NT2/D1 (cell line): ENCODE data around the gene ZNFX1.

Experiments used
- DNase-seq: peaks from one replicate; pipeline ENCODE4 v3.0.0-alpha.2; 2011; ENCODE audit warnings: low read depth, low spot score
- H3K27me3 ChIP-seq: 2 replicates; pipeline ENCODE4 v1.6.0; 2011; ENCODE audit warnings: mild to moderate bottlenecking; ENCODE audit not compliant: insufficient read length, insufficient read depth
- H3K36me3 ChIP-seq: 2 replicates; pipeline ENCODE4 v1.6.1; 2011; ENCODE audit warnings: mild to moderate bottlenecking, low read length, mixed read lengths; ENCODE audit not compliant: insufficient read depth, insufficient read length
- H3K4me1 ChIP-seq: 2 replicates; pipeline ENCODE4 v1.5.1; 2011; ENCODE audit not compliant: insufficient read depth, insufficient read length
- H3K4me3 ChIP-seq: 2 replicates; pipeline ENCODE4 v1.5.1; 2011; ENCODE audit warnings: low read depth; ENCODE audit not compliant: insufficient read length
- H3K9ac ChIP-seq: 2 replicates; pipeline ENCODE4 v1.6.0; 2011; ENCODE audit warnings: low read depth; ENCODE audit not compliant: insufficient read length
- H3K9me3 ChIP-seq: 2 replicates; pipeline ENCODE4 v1.5.1; 2011; ENCODE audit warnings: mild to moderate bottlenecking, low read length; ENCODE audit not compliant: insufficient read depth
- SUZ12 ChIP-seq: IDR thresholded peaks from 2 replicates; pipeline ENCODE4 v1.6.1; 2011; ENCODE audit not compliant: insufficient read length, insufficient read depth; ENCODE audit errors: extremely low read depth
- YY1 ChIP-seq: IDR thresholded peaks from 2 replicates; pipeline ENCODE4 v1.6.1; 2011; ENCODE audit not compliant: insufficient read length, insufficient read depth
- ZNF274 ChIP-seq: IDR thresholded peaks from 2 replicates; pipeline ENCODE4 v1.6.1; 2011; ENCODE audit warnings: mild to moderate bottlenecking, low read depth, low read length

Gene ZNFX1

GRCh38 chr20:49278036-49278817 is at the start of gene ZNFX1:
Gene ZNFX1 (minus strand): TSS chr20:49278057. CDS start chr20:49275839, 2,218 bp downstream.
- Histone ChIP-seq H3K4me3 (peak within 1 kb of the TSS; percentile 98), H3K27me3 (no peaks in the 10 kb centered on the region), H3K36me3 (peaks cover 68% of the 10 kb centered on the region), H3K4me1 (no peaks in the 10 kb centered on the region), H3K9me3 (peaks cover 58% of the 10 kb centered on the region), H3K9ac (peak within 1 kb of the TSS; percentile 98)
- peak; percentile 95 for DNase-seq
- TF ChIP-seq YY1: peak; percentile 85
- no peak for TF ChIP-seq ZNF274
- TF ChIP-seq SUZ12: no peak

GRCh38 chr20:49326026-49326425 is 48.2 kb upstream of the ZNFX1 start:
- H3K4me1 ChIP-seq: peaks cover under 1% of the 10 kb centered on the region
- H3K9ac ChIP-seq: no peak overlapping the region
- no peaks in the 10 kb centered on the region for H3K9me3 ChIP-seq
- peaks cover 4% of the 10 kb centered on the region for H3K27me3 ChIP-seq
- no peaks in the 10 kb centered on the region for H3K36me3 ChIP-seq
- no peak overlapping the region for H3K4me3 ChIP-seq
- no peak for TF ChIP-seq YY1
- no peak for TF ChIP-seq ZNF274
- no peak for TF ChIP-seq SUZ12
- no peak for DNase-seq

- H3K4me1 ChIP-seq: peaks cover 7% of the 10 kb centered on the region
- no peak for TF ChIP-seq ZNF274
- TF ChIP-seq SUZ12: no peak
- no peak for TF ChIP-seq YY1
- H3K36me3 ChIP-seq: no peaks in the 10 kb centered on the region
- H3K27me3 ChIP-seq: peaks cover 9% of the 10 kb centered on the region
- DNase-seq: no peak
- H3K9ac ChIP-seq: no peak overlapping the region
- H3K9me3 ChIP-seq: no peaks in the 10 kb centered on the region
- no peak overlapping the region for H3K4me3 ChIP-seq
These were observed 46.4 kb upstream of the ZNFX1 start for GRCh38 chr20:49324306-49324705.

- Histone ChIP-seq H3K9ac (no peak overlapping the region), H3K9me3 (no peaks in the 10 kb centered on the region), H3K4me1 (peaks cover 11% of the 10 kb centered on the region), H3K4me3 (no peak overlapping the region), H3K36me3 (no peaks in the 10 kb centered on the region), H3K27me3 (peaks cover 15% of the 10 kb centered on the region)
- no peak for DNase-seq
- TF ChIP-seq YY1 (no peak), ZNF274 (no peak), SUZ12 (no peak)
These were observed 45.9 kb upstream of the ZNFX1 start for GRCh38 chr20:49323622-49324238.

GRCh38 chr20:49320460-49320859 is 42.6 kb upstream of the ZNFX1 start:
- H3K27me3 ChIP-seq: peaks cover 47% of the 10 kb centered on the region
- DNase-seq: peak; percentile 63

GRCh38 chr20:49319208-49319809 is 41.5 kb upstream of the ZNFX1 start:
- Histone ChIP-seq H3K27me3 (peaks cover 50% of the 10 kb centered on the region), H3K4me1 (peaks cover 12% of the 10 kb centered on the region)

More at GRCh38 chr20:49320460-49320859, 42.6 kb upstream of the ZNFX1 start:
- Histone ChIP-seq H3K36me3 (no peaks in the 10 kb centered on the region), H3K4me1 (peaks cover 12% of the 10 kb centered on the region), H3K9me3 (no peaks in the 10 kb centered on the region), H3K9ac (no peak overlapping the region), H3K4me3 (no peak overlapping the region)
- no peak for TF ChIP-seq YY1
- TF ChIP-seq SUZ12: no peak
- TF ChIP-seq ZNF274: no peak

More at GRCh38 chr20:49319208-49319809, 41.5 kb upstream of the ZNFX1 start:
- TF ChIP-seq ZNF274: no peak
- peak; percentile 38 for TF ChIP-seq SUZ12
- TF ChIP-seq YY1: no peak
- no peak overlapping the region for H3K9ac ChIP-seq
- H3K9me3 ChIP-seq: no peaks in the 10 kb centered on the region
- H3K4me3 ChIP-seq: peak overlapping the region; percentile 57
- DNase-seq: no peak
- H3K36me3 ChIP-seq: no peaks in the 10 kb centered on the region
